ENCODE results near the gene BABAM2.

The BABAM2 gene

DNA sequence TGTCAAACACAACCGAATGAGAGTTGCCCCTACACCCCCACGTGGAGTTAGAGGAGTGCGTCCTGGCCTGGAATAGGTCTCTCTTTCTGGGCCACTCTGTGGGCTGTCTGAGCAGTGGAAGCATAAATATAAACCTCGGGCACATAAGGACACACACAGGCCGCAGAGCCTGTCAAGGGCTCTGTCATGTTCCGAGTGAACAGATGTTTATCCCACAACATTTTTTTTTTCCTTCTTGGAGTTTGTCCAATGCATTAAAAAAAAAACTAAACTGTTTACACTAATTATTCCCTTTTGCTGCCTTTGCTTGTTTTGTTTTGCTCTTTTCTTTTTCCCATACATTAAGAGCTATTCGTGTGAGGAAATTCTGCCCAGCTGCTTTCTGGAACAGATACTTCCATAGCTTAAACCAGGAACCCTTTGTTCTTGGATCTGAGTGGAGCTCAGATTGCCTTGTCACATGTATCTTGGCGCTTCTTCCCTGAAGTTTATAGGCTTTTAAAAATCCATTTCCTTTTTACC, 273.8 kb downstream of the BABAM2 start:
- no peak for DNase-seq (ENCODE audit: low spot score)

DNA sequence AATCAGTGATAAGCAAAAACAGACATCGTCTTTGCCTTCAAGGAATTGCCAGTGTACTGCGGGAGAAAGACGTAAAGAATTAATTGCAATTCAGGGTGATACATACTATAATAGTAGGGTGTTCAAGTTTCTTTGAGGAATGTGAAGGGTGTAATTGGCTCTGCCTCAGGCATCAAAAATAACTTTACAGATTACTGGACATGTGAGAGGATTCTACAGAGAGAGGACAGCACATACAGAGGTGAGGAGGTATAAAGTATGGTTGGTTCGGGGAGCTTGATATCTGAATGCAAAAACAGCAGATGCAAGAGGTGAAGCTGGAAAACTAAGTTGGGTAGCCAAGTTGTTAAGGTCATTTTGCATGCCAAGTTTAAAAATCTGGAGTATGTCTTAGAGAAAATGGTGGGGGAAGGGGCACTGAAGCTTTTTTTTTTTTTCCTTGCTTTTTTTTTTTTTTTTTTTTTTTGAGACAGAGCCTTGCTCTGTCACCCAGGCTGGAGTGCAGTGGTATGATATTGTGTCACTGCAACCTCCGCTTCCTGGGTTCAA, 274.6 kb downstream of the BABAM2 start:
- DNase-seq (ENCODE audit: low spot score): no peak

DNA sequence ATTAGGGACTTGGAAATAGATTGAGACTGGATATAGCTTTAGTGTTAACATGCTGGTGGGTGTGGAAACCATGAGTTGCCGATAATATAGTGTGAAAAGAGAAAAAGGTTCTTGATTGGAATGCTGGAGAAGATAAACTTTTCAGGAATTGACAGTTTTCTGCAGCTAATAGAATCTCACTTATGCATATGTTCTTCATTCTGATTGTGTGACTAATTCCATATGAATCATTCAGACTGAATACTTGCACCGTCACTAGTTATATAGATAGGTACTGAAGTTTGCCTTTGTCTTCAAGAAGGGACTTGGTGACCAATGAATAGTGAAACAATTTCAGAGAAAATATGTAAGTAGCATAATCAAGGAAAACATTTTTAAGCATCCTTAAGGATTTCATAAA, 276.4 kb downstream of the BABAM2 start:
- no peak for DNase-seq (ENCODE audit: low spot score)

DNA sequence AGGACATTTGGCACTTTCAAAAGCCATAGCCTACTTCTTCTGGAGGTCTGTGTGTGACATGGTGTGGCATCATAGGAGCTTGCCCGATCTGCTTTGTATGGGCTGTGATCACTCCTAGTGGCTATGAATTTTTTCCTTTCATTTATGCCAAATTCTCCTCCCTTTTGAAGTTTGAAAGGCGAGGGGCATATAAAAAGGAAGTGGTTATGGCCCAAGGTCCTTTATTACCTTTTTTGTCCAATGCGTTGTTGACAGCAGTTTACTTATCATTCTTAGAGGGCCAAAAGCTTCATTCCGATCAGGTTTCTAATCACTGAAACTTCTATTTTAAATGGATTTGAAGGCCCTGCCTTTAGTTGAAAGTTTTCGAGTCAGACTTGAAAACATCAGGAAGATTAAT, 277.8 kb downstream of the BABAM2 start:
- DNase-seq (ENCODE audit: low spot score): no peak

DNA sequence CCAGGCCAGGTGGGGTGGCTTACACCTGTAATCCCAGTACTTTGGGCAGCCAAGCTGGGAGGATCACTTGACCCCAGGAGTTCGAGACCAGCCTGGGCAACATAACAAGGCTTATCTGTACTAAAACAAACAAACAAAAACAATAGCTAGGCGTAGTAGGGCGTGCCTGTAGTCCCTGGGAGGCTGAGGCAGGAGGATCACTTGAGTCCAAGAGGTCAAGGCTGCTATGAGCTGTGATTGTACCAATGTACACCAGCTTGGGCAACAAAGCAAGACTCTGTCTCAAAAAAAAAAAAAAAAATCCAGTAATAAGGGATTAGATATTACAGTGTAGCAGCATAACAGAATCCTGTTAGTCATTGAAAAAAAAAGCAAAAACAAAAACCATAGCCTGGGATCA, 279.0 kb downstream of the BABAM2 start:
- no peak for DNase-seq (ENCODE audit: low spot score)

DNA sequence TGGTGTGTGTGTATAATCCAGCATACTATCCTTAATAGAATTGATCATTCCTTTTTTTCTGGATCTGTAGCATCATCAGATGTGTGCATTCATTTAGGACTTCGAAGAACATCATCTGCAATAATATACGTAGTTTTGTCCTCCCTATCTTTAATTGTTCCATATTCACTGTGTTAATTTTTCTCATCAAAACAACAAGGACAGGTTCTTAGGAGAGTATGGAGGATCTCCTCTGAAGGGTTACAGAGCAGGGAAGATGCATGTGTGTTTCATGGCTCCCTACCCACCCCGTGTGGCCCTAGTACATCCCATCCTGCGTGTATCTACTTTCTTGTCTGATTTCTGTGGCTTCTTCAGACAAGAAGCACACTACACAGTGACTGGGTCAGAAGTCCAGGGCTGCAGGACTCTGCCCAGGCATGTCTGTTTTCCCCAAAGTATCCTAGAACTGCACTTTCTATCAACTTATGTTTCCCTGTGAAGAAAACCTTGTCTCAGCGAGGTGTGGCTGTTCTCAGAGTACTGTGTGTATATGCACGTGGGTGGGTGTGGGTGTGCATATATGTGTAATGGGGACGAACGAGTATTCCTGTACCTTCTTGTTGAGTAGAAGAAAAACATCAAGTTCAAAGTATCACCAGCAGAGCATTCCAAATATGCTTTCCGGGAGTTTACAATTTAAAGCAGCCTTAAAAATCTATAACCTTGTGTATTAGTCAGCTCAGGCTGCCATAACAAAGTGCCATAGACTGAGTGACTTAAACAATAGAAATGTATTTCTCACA, 281.8 kb downstream of the BABAM2 start:
- DNase-seq (ENCODE audit: low spot score): no peak

DNA sequence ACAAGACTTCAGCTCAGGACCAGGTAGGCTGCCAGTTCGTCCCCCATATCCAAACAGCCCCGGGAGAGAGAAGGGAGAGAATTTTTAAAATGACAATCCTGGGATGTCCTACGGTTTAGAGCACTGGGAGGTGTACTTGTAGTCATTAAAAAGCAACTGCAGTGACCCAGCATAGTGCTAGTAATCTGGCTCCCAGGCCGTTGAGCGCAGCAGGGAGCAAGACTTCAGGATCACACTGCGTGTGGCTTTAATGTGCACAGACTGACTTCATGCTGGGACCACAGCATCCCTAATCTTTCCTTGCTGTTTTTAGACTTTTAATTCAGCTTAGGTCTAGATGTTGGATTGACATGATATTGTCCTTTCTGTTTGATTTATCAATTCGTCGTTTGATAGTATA, 282.8 kb downstream of the BABAM2 start:
- no peak for DNase-seq (ENCODE audit: low spot score)

DNA sequence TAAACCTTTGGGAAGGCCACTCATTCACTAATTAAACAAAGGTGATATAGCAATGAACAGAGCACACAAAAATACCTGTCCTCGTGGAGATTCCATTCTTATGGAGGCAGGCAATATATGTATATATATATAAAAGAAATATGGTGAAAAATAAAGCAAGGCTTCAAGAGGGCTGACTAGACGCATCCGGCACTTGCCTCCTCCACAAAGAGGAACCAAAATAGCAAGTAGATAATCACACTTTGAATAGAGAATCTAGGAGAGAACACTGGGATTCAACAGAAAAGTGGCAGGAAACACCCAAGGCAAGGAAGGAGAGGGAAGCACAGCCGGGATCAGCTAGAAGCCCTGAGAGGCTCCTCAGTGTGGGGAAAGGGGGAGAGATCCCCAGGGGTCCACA, 283.7 kb downstream of the BABAM2 start:
- no peak for DNase-seq (ENCODE audit: low spot score)

DNA sequence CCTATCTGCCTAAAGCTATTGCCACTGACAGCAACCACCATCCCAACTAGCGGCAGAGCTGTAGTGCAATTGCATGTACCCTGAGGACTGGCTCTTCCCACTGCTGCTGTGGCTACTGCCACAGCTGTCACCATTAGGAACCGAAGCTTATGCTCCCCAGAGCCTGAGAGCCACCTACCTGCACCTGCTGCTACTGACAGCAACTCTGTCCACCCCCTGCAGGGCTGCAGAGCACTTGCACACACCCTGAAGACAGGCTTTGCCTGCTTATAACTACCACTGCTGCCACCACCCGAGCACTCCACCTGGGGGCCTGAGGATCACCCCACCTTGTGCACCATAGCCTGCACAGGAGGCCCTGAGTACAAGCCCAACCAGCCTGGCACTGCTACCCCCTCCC, 284.5 kb downstream of the BABAM2 start:
- no peak for DNase-seq (ENCODE audit: low spot score)

DNA sequence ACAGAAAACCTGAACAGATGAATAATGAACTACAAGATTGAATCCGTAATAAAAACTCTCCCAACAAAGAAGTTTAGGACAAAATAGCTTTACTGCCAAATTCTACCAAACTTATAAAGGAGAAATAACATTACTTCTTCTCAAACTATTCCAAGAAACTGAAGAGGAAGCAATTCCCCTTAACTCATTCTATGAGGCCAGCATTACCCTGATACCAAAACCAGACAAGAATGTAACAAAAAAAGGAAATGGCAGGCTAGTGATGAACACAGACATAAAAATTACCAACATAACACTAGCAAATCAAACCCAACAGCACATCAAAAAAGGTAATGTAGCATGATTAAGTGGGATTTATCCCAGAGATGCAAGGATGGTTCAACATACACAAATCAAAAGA, 288.4 kb downstream of the BABAM2 start:
- DNase-seq (ENCODE audit: low spot score): no peak

DNA sequence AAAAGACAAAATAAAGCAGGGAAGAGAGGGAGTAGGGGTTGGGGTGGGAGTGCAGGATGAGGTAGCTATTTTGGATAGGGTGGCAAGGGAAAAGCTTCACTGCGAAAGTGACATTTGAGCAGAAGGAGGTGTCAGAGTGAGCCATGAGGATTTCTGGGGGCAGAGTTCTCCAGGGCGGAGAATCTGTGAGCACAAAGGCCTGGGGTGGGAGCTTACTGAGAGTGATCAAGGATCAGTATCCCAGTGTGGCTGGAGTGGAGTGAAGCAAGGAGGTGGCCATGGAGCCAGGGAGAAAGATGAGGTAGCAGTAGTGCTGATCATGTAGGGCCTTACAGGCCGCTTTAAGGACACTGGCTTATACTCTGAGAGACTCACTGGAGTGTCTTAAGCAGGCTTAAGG, 291.3 kb downstream of the BABAM2 start:
- no peak for DNase-seq (ENCODE audit: low spot score)

DNA sequence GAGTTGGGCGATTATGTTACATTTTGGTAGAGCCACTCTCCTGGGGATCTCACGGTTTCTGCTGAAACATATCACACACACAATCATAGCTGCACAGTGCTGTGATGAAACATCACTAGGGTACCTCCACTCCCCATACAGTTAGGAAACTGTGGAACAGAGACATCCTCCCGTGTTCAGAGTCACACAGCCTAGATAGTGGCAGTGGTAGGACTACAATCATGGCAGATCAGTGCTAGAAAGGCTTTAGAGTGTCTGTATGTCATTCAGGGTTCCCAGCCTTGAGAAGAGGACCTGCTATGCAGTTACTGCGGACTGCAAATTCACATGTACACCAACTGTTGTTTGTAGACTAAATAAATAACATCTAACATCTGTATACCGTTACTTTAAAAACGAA, 291.8 kb downstream of the BABAM2 start:
- no peak for DNase-seq (ENCODE audit: low spot score)

DNA sequence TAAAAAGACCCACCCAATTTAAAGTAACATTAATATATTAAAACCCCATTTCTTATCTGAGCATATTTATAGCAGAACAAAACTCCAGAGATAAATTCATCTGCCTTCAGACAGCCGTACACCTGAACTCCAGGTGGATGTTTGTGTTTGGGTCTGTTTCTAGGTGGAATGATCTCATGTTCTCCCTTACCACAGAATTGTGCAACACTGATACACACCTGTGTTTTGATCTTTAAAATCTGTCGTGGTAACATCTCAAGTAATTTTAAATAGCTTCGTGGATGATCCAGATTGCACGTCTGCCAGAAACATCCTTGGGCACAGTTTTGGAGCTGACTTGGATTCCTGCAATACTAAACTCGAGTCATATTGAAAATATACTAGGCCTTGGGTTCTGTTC, 294.6 kb downstream of the BABAM2 start:
- no peak for DNase-seq (ENCODE audit: low spot score)

DNA sequence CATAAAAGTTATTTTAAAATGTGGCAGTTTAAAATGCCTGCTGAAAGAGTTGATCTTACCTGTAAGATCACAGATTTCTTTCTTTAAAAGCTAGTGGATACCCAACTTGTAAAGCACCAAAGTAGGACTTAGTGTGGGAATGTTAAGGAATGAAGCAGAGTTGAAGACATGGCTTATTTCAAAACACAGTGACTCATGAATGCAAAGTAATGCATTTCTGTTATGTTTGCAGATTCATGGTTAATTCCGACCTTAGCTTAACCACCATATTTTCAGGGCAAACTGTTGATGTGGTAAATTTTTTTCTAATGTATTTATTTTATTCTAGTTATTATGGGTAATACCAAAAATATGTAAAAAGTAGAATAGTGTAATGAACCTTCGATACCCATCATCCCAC, 295.4 kb downstream of the BABAM2 start:
- no peak for DNase-seq (ENCODE audit: low spot score)

DNA sequence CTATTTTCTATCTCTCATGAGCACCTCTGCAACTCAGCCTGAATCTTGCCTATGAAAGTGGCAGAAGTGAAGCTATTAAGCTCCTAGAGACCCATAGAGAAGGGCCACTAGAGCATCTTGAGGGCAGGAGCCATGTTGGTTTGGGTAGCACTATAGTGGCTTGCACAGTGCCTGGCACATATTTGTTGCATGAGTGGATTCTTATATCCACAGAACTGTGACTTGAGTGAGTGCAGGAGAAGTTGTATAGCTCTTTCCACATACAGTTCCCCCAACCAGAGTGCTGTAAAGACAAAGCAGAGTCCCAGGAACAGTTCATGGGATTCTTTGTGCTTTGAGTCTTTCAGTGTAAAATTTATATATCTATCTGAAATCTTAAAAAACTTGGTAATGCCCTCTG, 296.7 kb downstream of the BABAM2 start:
- no peak for DNase-seq (ENCODE audit: low spot score)

DNA sequence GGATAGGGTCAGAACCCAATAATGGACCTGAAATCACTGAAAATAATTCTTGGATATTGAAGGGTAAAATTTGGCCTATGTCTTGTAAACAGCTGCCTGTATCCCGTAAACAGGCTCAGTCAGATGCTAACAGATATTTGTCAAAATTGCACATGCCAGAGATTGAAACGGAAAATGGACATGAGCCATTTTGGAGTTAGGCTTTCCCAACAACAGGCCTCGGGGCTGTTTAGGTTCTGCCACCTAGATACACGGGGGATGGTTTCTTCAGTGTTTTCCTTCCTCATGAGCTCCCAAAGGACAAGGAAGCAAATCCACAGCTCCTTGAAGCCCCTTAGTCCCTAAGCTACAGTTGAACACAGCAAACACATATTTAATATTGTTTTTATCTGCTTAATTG, 297.9 kb downstream of the BABAM2 start:
- DNase-seq (ENCODE audit: low spot score): no peak

DNA sequence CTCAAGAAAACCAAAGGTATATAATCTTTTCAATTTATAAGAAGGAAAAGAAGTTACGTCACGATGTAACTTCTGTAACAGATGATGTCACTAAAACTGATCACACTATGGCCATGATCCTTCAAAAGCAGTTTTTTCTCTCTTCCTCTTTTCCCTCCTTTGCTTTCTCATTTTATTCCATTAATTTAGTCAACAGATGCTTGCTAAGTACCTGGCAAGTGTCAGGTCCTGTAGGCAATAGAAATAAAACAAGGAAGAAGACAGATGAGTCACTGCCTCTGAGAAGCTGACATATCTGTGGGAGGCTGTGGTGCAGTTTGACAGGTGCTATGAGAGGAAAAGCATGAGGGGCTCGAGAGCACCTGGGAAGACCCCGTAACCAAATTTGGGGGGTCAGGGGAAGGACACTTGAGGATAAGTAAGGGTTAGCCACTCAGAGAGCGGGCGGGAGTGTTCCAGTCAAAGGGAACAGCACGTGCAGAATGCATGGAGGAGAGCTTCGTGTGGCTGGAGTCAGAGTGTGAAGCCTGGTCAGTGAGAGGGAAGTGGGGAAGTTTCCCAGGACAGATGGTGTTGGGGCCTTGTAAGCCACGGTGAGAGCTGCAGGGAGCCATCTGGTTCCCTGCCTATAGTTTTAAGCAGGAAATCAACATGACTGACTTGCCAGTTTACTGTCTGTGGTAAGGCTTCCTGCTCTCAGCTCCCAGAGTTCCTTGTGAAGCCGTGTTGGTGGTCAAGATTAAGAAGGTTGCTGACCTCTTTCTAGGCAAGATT, 303.3 kb downstream of the BABAM2 start:
- DNase-seq (ENCODE audit: low spot score): no peak

DNA sequence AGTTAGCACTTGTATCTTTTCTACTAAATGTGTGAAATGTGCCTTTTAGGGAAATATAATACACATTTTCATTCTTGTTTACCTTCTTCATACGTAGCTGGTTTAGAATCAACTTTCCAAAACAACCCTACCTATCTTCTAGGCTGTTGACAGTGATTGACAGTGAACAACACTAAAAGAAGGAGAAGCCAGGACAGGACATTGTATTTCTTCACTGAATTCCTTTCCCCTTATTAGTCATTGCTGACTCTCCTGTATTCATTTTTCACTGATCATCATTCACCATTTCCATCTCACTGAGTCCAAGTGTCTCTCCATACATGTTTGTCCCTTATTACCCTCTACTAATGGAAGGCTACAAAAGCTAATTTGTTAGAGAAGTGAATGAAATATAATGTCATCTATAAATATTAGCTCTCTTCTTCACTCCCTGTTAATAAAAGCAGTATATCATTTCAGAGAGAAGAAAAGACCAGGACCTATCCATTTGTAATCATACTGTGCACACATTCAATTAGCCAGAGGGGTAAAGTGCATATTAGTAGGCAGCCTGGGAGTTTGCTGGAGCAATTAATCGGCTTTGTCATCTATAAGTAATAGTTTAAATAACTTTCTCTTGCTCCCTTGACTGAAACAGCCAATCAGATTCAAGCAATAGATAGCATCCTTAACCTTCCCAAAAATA, 309.6 kb downstream of the BABAM2 start:
- DNase-seq (ENCODE audit: low spot score): no peak

DNA sequence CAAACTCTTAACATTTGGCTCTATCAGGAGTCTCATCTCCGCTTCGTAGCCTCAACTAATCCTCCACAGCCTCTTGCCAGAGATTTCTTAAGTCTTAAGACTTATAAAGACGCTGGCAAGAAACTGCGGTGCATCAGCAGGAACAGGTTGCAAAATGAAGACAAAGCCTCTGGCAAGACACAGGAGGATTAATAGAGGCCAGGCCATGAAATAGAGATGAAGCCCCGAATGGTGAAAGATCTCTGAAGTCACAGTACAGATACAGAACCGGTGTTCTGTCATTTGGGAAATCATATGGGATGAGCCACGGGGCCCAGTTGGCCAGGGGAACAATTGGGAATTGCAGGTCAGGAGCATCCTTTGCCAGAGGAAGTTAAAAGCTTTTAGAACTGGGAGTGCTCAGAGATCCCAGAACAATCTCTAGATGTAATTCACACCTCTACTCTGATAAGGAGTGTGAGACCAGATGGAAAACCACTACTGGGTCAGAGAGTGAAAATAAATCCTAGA, 311.2 kb downstream of the BABAM2 start:
- no peak for DNase-seq (ENCODE audit: low spot score)

DNA sequence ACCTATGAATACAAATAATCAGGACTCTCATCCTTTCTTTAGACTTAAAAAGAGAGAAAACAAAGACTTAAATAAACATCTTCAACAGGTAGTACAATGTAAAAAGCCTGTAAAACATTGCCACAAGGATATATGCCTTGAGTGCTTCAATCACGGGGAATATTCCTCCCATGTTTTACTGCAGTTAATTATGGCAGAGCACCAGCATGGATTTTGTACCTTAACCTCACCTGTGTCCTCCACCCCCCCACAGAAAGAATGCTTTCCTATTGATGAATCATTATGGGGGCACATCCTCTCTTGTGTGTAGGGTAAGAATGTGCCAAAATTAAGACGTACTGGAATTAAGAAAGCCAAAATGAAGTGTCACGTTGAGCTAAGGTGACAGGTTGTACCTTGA, 312.2 kb downstream of the BABAM2 start:
- no peak for DNase-seq (ENCODE audit: low spot score)

DNA sequence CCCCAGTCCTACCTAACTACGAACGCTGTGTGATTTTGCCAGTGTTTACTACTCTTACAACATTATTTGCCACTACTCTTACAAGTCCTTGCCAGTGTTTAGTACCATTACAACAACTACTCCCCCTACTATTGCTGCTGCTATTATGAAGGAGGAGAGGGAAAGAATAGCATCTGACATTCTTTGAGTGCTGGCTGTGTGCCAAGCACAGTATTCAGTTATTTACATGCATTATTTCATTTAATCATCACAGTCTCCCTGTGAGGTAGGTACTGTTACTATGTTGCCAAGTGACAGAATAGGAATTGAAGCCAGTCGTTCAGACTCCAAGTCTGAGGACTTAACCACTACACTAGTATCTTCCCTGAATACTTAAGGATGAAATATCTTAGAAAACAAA, 316.2 kb downstream of the BABAM2 start:
- no peak for DNase-seq (ENCODE audit: low spot score)

DNA sequence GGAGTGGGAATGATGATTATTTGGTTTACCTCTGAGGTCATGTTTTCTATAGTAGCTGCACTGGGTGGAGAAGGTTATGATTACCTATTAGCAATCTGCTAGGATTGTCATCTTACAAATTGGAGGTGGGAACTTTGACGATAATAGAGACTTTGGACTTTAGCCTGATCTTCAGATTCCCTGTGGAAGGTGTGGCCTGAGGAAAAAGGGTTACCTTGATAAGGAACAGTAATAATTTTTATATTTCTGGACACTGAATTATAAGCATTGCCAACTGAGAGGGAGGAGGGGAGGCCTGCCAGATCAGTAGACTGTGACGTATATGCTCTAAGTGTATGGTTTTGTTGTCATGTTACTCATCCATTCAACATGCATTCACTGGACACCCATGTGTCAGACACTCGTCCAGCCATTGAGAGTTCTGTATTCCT, 318.7 kb downstream of the BABAM2 start:
- no peak for DNase-seq (ENCODE audit: low spot score)

Data from activated CD4-positive, alpha-beta T cell treated with anti-CD3 and anti-CD28 coated beads, Interleukin-2, Interleukin-4, amounts not matched to agents 100 ng/mL and 50 ng/mL, durations not matched to agents 16 hours and 8 hours (primary cell).